SK-N-DZ (cell line): ENCODE measurements around the gene LRGUK. TPM values are rescaled to one million over a fixed set of nuclear protein-coding genes. Genes with fewer than 3 reads are reported as not detected.
A peak's percentile ranks its signal among the peaks of the same experiment; 100 is the strongest.

Experiments used
- DNase-seq: peaks from one replicate; pipeline ENCODE4 v3.0.0-alpha.2; 2015; ENCODE audit warnings: low spot score
- polyA plus RNA-seq, 2 experiments: library from polyadenylated mRNA; depleted of rRNA; stranded (reverse); fragments of >200 nt; gene quantifications; 2 replicates each; pipeline ENCODE4 v1.2.3, GENCODE V29; 2014

LRGUK gene, protein sequence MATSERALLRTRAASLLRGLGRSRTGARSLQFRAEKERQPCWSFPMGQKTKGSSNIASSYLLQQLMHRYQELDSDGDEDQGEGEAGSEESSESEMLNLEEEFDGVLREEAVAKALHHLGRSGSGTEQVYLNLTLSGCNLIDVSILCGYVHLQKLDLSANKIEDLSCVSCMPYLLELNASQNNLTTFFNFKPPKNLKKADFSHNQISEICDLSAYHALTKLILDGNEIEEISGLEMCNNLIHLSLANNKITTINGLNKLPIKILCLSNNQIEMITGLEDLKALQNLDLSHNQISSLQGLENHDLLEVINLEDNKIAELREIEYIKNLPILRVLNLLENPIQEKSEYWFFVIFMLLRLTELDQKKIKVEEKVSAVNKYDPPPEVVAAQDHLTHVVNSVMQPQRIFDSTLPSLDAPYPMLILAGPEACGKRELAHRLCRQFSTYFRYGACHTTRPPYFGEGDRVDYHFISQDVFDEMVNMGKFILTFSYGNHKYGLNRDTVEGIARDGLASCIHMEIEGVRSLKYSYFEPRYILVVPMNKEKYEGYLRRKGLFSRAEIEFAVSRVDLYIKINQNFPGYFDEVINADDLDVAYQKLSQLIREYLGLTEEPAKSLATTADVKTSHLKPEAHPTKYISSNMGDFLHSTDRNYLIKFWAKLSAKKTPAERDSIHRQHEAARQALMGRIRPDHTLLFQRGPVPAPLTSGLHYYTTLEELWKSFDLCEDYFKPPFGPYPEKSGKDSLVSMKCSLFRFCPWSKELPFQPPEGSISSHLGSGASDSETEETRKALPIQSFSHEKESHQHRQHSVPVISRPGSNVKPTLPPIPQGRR
- polyA plus RNA-seq (2014; cell fraction: cytosol; rRNA removed): 0.06 TPM in 1 of 2 replicates, not detected in the other
- 0.08 TPM in 1 of 2 replicates, not detected in the other for polyA plus RNA-seq (2014; cell fraction: nucleus; rRNA removed)

DNA sequence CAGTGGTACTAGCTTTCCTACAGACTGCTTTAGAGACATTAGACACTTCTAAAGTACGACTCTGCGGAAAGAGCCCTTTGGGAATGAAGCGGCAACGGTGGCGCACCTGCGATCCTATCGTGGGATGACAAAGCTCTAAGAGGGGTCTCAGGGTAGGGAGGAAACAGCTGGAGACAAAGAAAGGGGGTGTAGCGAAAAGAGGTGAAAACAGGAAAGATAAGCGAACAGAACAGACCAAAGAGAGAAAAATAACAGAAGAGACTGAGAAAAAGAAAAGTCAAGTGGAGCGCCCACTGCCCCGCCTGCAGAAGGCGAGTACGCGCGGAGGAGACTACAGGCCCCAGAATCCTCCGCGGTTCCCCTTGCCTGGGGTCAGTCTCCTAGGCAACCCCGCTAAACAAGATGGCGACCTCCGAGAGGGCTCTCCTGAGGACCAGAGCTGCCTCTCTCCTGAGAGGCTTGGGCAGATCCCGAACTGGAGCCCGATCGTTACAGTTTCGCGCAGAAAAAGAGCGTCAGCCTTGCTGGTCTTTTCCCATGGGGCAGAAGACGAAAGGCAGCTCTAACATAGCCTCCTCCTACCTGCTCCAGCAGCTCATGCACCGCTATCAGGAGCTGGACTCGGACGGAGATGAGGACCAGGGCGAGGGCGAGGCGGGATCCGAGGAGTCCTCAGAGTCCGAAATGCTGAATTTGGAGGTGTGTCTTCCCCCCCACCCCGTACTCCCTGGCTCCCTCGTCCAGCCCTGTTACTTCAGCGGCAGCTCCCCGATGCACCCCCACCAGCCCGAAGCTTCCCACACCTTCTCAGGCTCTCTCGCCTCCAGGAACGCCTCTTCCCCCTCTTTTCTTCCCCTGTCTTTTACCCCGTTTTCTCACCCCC is at the start of gene LRGUK:
Gene LRGUK, plus strand, starts transcription at position 375 of the 883 bp plus-strand sequence. Its CDS starts 28 bp downstream, at position 403.
- peak; percentile 70 for DNase-seq

DNA sequence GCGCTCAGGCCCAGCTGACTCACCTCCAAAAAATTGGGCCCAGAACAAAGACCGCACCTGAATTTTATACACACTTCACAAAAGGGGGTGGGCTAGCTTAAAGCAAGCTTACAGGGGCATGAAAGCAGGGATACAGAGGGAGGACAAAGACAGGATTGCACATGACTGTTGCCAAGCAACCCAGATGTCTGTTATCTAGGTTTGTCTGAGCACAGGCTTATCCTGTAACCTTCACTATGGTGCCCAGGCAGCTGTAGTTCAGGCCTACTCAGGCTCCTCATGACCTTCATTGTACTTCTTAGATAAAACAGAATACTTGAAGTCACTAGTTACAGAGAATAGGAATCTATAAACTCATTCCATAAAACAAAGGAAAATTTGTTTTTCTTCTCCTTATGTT is 49.6 kb upstream of the LRGUK start:
- DNase-seq: peak; percentile 3

DNA sequence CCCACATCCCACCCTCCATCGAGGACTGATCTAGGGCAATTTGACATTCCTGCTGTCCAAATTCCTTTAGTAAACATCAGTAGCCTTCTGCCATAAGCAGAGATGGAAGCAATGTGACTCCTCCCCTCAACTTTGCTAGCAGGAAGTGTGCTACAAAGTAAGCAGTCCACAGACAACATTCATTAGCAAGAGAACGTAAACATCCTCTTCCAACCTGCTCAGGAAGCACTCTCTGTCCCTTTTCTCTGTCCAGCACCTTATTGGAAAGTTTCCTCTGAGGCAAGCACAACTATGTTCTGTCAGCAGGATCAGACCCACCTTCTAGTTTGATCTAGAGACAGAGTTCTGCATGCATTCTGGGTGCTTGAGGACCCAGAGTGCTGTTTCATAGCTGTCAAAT is 48.1 kb upstream of the LRGUK start:
- DNase-seq: no peak

DNA sequence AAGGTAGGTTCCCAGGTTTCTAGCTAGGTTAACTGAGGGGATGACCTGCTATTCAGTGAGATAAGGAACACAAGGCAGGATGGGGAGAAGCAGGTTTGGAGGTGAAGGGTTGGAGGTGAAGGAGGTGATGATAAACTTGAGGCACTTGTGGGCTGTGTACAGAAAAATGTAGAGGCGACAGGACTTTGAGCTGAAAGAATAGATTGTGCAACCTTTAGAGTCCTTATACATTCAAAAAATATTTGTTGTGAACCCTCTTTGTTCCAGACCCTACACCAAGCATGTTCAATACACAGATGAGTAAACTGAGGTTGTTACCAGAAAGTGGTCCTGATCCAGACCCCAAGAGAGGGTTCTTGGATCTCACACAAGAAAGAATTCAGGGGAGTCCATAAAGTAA is 45.4 kb upstream of the LRGUK start:
- DNase-seq: no peak

DNA sequence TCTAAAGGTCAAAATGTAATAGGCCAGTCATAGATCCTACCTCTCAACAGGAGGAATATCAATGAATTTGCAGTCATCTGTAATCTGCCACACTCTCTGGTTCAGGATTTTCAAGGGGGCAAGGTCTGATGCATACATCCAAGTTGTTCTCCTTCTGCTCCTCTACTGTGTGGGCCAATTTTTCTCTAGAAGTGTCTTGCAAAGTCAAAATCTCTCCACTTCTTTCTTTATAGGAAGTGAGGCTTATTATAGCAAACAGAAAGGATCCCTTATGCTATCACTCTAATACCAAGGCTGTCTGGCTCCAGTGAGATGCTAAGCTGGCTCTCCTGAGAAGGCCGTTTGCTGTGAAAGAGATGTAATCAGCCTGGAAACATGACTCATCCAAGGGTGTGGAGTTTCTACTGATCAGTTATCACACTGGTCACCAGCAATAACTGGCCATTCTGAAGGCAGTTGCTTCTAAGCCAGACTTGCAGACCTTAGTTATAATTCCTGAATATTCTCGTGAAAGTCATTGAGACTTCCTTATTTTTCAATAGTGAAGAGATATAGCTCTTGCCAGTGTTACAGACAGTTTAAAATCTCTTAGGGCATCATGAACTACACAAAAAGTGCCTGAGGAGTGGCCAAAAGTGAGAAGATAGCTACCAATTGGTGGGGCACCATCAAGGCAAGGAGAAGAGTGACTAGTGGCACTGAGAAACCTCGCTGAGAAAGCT is 43.2 kb upstream of the LRGUK start:
- no peak for DNase-seq

DNA sequence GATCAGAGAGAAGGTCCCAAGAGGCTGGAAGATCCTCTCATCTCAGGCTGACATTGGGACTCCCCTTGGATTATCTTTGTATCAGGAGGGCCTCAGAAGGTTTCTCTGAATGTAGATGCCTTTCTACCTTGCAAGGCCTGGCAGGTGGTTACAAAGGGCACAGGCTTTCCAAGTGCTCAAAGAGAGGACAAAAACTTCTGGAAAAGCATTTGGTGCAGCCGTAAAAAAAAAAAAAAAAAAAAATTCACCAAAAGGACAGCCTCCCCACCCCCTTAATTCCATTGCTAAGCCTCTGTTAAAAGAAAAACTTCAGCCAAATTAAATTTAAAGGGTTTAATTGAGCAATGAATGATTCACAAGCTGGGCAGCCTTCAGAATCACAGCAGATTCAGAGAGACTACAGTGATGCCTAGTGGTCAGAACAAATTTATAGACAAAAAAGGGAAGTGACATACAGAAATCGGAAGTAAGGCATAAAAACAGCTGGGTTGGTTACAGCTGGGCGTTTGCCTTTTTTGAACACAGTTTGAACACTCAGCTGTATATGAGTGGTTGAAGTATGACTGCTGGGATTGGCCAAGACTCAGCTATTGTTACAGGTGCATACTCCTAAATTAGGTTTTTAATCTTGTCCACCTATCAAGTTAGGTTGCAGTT is 42.5 kb upstream of the LRGUK start:
- no peak for DNase-seq

DNA sequence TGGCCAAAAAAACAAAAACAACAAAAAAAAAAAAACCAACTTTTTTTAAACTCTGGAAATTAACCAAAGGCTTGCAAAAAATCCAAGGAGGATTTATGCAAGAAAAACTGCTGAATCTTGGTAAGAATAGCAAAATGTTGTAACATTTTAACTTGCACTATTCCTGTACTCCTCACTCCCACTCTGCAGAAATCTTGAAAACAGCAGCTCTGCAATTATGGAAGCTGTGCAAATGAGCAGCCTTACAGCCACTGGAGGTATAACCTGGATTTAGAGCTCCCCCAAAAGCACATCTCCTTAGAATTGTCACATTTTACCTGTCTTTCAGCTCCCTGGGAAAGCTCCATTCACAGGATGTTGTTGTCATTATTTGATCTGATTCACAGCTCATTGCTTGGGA is 41.8 kb upstream of the LRGUK start:
- DNase-seq: no peak

DNA sequence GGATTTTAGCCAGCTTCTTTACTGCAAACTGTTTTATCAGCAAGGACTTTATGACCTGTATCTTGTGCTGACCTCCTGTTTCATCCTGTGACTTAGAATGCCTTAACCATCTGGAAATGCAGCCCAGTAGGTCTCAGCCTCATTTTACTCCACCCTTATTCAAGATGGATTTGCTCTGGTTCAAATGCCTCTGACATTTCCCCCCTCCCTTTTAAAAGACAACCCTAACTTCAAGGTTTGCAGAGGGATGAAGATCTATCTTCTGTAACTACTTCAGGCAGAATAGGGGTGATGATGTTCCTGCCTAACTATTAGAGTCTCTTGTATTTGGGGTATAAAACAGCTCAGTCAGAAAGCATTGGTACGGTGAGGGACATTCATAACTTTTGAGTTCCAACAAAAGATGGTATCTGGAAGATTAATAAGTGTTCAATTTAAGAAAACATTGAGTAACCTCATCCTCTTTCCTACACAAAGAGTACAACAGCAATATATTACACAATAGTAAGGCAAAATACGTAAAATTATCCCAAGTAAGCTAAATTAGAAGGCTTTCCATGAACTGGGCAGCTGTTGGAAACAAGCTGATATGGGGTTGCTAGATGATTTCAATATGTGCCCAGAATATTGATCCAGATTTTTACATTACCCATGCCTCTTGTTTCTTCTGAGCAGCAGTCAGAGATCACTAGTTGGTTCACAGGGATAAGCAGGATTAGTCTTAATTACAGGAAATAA is 40.0 kb upstream of the LRGUK start:
- DNase-seq: no peak

DNA sequence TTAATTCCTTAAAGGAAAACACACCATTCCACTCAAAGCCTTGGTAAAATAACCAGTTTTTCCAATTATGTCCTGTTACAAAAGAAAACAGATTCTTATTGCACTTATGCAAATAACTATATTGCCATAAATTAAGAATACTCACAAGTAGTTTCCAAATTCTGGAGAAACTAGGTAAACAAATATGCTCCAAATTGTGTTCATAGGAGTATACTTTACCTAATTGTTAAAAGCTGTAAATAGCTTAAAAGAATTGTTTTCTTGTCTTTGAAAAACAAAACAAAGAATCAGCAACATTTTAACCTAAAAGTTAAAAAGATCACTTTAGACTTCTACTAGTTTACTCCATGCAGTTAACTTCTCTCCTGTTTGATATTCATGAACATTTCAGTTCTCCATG is 38.9 kb upstream of the LRGUK start:
- no peak for DNase-seq

DNA sequence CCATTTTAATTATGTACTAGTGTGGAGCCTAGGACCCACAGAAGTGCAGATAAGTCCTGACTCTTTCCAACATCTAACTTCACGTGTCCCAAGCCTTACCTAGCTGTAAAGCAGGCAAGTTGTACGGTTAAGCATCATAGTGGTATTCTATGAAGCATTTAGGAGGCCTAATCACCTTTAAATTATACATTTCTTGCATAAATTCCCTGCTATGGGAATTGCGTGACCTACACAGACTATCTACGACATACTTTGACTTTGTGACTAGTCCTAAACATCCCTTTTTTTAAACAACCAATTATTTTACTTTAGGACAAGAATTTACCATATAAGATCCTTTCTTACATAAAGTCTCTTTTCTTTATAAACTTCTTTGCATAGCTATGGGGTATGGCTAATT is 37.7 kb upstream of the LRGUK start:
- DNase-seq: no peak

DNA sequence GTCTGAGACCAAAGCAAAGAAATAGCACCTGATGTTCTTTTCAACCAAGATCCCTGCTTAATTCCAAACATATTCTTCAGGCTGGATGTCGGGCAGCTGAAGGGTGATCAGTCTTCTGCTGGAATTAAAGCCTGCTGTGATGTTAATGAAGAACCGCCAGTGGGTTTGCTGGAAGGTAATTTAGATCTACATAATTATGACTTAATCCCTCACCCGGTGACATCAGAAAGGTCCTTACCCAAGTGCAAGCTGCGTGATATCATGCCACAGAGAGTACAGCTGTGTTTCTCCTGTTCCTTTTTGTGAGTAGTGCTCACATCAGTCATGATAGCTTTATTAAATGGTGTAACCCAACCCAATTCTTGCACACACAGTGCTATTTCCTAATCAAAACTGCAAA is 29.1 kb upstream of the LRGUK start:
- DNase-seq: no peak

DNA sequence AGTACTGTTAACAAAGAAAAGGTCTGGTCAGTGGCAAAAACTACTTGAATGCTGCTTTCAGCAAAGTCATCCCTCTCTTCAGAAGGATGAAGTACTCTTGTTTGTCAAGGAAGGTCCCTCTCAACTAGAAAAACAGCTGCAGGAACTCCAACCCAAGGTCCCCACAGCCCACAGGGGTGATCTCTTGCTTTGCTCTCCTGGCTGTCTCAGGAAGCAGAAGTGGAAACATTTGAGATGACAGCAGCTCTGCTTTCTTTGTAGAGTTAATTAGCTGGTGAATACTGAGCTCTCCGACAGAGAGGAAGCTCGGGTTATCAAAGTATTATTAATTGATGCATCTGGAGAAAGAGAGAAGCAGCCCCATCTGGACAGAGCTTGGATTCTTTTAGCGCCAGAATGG is 25.4 kb upstream of the LRGUK start:
- no peak for DNase-seq

DNA sequence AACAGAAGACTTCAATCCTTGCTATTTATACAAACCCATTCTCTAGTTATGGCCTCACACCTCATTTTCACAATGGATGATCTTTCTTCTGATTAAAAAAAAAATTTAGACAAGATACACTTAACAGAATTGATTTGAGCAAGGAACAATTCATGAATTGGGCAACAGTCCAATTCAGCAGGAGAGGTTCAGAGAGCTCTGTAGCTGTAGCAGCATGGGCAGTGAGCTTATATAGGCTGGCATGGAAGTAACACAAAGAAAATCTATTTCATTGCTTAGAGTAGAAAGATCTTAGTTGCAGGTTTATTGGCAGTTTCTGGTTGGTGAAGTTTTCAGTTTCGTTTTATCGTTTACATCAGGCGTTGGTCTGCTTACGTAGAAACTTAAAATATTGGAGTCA is 23.0 kb upstream of the LRGUK start:
- no peak for DNase-seq

DNA sequence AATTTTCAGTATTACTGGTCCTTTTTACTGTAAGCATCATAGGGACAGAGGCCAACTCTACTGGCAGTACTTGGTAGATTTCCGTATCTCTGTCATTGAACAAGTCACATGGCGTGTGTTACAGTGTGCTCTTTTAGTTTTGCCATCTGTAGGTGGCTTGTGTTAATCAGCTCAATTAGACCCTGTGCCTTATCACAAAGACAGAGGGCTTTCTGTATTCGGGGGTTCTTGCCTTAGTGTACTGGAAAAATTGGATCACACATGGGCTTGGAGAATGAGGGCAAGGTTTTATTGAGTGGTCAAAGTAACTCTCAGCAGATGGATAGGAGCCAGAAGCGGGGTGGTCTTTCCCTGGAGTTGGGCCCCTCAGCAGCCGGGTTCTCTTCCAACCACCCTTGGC is 21.3 kb upstream of the LRGUK start:
- DNase-seq: no peak

DNA sequence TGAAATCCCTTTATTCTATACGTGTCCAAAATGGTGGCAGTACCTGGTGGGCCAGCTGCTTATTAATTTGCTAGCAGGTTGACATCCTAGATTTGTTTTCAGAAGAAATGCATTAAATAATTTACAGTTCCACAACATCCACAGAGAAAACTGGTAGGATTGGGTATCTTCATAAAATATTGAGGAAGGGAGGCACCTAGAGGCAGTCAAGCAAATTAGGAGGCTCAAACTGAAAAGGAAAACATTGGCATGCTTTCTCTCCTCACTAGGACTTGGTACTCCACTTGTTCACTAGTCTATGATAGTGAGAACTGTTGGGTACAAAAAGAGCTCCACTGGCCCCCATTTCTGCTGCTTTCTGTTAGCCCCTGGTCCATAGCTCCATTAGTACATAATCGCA is 18.3 kb upstream of the LRGUK start:
- no peak for DNase-seq

DNA sequence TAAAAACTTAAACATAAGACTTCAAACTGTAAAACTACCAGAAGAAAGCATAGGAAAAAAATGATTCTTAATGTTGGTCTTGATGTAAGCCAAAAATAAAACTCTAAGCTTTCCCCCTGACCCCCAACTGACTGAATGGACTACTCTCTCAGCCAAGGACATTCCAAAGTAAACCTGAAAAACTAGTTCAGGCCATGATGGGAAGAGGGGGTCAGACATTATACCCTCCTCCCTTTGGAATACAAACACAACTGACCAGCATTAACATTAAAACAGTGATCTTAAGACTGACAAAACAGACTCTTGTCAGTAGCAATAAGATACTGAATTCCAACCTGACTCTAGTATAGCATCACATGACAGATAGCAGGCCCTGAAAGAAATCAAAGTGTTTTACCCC is 13.5 kb upstream of the LRGUK start:
- DNase-seq: no peak

DNA sequence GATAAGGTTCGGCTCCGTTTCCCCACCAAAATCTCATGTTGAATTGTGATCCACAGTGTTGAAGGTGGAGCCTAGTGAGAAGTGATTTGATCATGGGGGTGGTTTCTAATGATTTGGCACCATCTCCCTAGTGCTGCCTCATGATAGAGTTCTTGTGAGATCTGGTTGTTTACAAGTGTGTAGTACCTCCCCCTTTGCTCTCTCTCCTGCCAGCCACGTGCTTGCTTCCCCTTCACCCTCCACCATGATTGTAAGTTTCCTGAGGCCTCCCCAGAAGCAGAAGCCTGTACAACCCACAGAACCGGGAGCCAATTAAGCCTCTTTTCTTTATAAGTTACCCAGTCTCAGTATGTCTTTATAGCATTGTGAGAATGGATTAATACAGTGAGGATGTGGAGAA is 12.1 kb upstream of the LRGUK start:
- no peak for DNase-seq

DNA sequence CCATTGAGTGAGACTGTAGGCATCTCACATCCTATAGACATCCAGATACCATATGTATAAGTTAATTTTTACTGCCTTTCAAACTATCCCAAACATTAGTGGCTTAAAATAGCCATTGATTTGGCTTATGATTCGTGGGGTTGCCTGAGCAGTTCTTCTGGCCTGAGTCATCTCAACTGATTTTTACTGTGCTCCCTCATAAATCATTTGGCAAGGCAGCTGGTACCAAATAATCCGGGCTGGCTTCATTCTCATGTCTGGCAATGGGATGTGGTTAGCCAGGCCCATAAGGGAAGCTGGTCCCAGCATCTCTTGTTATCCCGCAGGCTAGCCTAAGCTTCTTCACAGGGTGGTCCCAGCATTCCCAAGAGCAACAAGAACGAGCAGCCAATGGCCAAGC is 6.7 kb upstream of the LRGUK start:
- DNase-seq: no peak

DNA sequence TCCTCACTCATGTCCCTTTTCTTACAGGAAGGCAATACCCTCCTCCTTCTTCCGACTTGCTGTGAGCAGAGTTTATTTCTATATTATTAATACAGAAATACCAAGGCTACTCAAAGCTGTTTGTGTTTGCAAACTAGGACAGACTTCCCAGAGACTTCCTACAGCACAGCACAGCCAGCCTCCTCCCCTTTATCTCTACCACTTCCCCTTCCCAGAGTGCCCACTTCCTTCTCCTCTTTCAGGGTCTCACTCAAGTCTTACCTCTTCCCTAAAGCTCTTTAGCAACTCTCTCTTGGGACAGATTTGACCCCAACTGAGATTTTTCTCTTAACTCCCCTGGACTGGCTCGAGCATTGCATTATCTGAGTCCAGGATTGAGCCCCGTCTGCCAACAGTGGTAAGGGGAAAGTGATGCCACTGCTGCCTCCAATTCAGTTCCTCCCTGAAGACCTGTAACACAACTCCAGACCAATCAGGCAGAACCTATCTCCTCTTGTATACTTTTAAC is 5.5 kb upstream of the LRGUK start:
- no peak for DNase-seq

DNA sequence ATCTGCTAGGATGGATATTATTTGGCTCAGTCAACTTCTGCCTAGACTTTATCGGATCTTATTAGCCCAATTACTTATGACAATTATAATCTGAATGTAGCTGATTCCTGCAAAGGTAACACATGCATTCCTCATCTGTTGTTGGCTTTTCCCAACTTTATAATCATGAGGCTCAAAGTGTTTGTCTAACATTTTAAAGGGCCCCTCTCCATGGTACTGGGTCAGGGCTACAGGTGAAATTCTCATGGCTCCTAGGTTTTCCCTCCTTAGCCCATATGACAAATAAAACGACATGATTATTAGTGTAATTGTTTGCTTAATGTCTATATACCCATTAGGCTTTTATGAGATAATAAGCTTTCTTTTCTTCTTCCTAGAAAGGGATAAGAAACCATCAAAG is 4.2 kb upstream of the LRGUK start:
- no peak for DNase-seq
